ENCODE data around the gene INPP5A. TPM values are rescaled to one million over a fixed set of nuclear protein-coding genes. Genes with fewer than 3 reads are reported as not detected.

Gene INPP5A
- total and polyA plus RNA-seq, 9 of the 15 experiments (the other 6 are each of a cell fraction or from before 2014, with no cell fraction given), result 0.66 to 11.6 (median 7.7) TPM

DNA sequence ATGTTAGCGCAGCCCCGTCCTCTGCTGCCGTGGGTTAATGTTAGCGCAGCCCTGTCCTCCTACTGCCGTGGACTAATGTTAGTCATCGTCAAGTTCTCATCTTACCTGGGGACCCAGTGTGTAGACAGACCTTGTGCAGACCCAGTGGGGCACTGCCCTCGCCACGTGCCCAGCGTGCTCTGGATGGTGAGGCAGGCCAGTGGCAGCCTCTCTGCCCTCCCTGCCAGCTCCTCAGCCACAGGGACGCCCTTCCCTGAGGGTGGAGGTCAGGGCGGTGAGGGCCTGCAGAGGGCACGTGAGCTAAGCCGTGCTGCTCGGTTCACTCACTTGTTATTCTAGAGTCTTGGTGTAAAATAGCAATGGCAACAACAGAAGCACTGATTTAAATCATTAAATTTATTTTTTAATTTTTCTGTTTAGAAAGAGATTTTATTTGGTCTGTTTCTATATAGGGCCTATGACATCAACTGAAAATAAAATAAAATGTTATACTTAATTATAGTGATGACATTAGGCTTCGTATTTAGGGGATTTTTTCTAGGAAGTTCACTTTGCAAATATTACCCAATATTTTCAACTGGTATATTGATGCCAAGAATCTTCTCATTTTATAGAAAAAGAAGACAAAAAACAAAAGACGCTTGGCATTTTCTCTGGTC is 199.9 kb downstream of the INPP5A start:
- 62% methylated on average over 16 of the region's 16 CpGs for WGBS (ENCODE audit: insufficient coverage, low coverage, missing lambda C conversion rate)
- BruUV-seq (replicated peaks), result no TSS peak
- in situ Hi-C loops (cut with MboI), result no loop called here

DNA sequence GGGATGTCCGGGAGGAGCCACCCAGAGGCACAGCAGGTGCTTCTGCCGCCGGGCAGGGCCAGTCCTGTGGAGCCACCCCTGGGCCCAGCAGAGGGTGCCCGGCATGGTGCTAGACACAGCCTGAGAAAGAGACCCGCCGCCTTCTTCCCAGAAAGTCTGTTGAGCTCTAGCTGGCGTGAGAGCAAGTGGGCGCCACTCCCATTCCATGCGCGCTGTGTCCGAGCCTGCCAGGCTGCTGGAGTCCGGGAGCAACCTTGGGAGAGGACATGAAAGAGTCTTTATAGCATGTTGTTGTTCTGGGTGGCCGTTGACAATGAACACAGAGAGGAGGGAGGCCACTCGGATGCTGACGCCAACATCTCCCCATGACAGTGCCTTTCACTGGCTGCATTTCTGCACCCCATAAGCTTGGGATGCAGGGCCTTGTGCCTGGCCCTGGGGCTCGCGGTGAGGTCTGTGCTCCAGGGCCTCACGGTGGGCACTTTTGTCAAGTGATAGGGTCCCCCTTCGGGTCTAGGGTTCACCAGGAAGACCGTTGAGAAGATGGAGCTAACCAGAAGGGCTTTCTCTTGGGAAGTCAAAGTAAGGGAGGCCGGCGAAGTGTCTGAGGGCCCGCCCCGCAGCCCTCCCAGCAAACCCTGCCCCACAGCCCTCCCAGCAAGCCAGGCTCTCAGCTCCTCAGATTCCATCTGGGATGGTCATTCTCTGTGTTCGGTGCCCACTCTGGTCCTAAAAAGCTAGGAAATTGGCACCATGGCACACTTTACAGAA is 201.1 kb downstream of the INPP5A start:
- in situ Hi-C loops (cut with MboI) (no loop called here), intact Hi-C loops (cut with micrococcal nuclease) (no loop called here)
- no peak overlapping the region for H3K27ac ChIP-seq (ENCODE audit: extremely low read depth, low read depth, low read length)
- no peak overlapping the region for H2AFZ ChIP-seq (ENCODE audit: low read depth, low read length)
- WGBS (ENCODE audit: insufficient coverage, low coverage, missing lambda C conversion rate), result 45% methylated on average over 12 of the region's 25 CpGs
- ATAC-seq (no peak), DNase-seq (ENCODE audit: extremely low read depth in 1 of 4, low spot score in 3 of 4) (no peak), FAIRE-seq (no peak)
- CTCF ChIA-PET (ENCODE audit: low intra/inter-chr PET ratio), result no interaction called here
- POLR2A ChIA-PET, result no interaction called here
- H3K36me3 ChIP-seq (ENCODE audit: control insufficient read depth, insufficient read depth, low read length), result no peaks in the 10 kb centered on the region
- H3K4me2 ChIP-seq (ENCODE audit: insufficient read depth, low read length), result no peak overlapping the region
- H3K27me3 ChIP-seq (ENCODE audit: control insufficient read depth in 2 of 2, insufficient read depth in 2 of 2, low read length in 2 of 2), result no peaks in the 10 kb centered on the region
- H3K79me2 ChIP-seq (ENCODE audit: control insufficient read depth, insufficient read depth, low read length), result no peaks in the 10 kb centered on the region
- H3K4me3 ChIP-seq, result no peak overlapping the region
- no TSS peak for BruUV-seq (replicated peaks)
- H3K9ac ChIP-seq (ENCODE audit: insufficient read depth in 1 of 2, low read depth in 2 of 2, low read length in 2 of 2), result no peak overlapping the region
- H3K4me1 ChIP-seq (replicated peaks in 1 of 2; ENCODE audit: control insufficient read depth in 2 of 2, insufficient read depth in 2 of 2, low read length in 2 of 2), result no peaks in the 10 kb centered on the region; a peak in 1 of 5 replicates
- H3K9me3 ChIP-seq (replicated peaks; ENCODE audit: control insufficient read depth, insufficient read depth, low read depth, low read length), result no peaks in the 10 kb centered on the region
- no peaks in the 10 kb centered on the region for H3K9me1 ChIP-seq (ENCODE audit: control insufficient read depth, insufficient read depth, low read length)
- no peaks in the 10 kb centered on the region for H4K20me1 ChIP-seq (replicated peaks; ENCODE audit: control insufficient read depth, insufficient read depth, low read length)
- TF ChIP-seq ASH1L (IDR thresholded peaks at IDR 0.05; ENCODE audit: borderline replicate concordance, low read depth, partially characterized antibody) (no peak), FOS (IDR thresholded peaks at IDR 0.05; ENCODE audit: extremely low read depth, insufficient read length) (no peak), KAT8 (IDR thresholded peaks at IDR 0.05; ENCODE audit: low read depth) (no peak), ZNF347 (CRISPR knock-in tag; IDR thresholded peaks at IDR 0.05; ENCODE audit: low read depth) (no peak), ZFPM2 (CRISPR knock-in tag; IDR thresholded peaks at IDR 0.05) (no peak), SETDB1 (IDR thresholded peaks at IDR 0.05; ENCODE audit: low read length) (no peak)
- TF ChIP-seq, protein P1, sequence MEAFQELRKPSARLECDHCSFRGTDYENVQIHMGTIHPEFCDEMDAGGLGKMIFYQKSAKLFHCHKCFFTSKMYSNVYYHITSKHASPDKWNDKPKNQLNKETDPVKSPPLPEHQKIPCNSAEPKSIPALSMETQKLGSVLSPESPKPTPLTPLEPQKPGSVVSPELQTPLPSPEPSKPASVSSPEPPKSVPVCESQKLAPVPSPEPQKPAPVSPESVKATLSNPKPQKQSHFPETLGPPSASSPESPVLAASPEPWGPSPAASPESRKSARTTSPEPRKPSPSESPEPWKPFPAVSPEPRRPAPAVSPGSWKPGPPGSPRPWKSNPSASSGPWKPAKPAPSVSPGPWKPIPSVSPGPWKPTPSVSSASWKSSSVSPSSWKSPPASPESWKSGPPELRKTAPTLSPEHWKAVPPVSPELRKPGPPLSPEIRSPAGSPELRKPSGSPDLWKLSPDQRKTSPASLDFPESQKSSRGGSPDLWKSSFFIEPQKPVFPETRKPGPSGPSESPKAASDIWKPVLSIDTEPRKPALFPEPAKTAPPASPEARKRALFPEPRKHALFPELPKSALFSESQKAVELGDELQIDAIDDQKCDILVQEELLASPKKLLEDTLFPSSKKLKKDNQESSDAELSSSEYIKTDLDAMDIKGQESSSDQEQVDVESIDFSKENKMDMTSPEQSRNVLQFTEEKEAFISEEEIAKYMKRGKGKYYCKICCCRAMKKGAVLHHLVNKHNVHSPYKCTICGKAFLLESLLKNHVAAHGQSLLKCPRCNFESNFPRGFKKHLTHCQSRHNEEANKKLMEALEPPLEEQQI (IDR thresholded peaks at IDR 0.05), result no peak
- TF ChIP-seq, protein P2, sequence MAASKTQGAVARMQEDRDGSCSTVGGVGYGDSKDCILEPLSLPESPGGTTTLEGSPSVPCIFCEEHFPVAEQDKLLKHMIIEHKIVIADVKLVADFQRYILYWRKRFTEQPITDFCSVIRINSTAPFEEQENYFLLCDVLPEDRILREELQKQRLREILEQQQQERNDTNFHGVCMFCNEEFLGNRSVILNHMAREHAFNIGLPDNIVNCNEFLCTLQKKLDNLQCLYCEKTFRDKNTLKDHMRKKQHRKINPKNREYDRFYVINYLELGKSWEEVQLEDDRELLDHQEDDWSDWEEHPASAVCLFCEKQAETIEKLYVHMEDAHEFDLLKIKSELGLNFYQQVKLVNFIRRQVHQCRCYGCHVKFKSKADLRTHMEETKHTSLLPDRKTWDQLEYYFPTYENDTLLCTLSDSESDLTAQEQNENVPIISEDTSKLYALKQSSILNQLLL (CRISPR knock-in tag; IDR thresholded peaks at IDR 0.05; ENCODE audit: borderline replicate concordance), result no peak

More for the DNA sequence above, 199.9 kb downstream of the INPP5A start:
- H3K27ac ChIP-seq (ENCODE audit: extremely low read depth, low read depth, low read length), result no peak overlapping the region
- TF ChIP-seq DDX20 (tag; IDR thresholded peaks at IDR 0.05; ENCODE audit: low read depth) (no peak), ETV1 (tag; conservative IDR thresholded peaks at IDR 0.05; ENCODE audit: low read depth) (no peak), ATF7 (IDR thresholded peaks at IDR 0.05) (no peak), ZNF408 (CRISPR knock-in tag; IDR thresholded peaks at IDR 0.05; ENCODE audit: low read depth) (no peak), TFAM (CRISPR knock-in tag; conservative IDR thresholded peaks at IDR 0.05) (no peak), LCOR (CRISPR knock-in tag; IDR thresholded peaks at IDR 0.05) (no peak), RCOR1 (IDR thresholded peaks at IDR 0.05; ENCODE audit: borderline replicate concordance in 1 of 2, low read depth in 2 of 2, low read length in 2 of 2) (no peak), KLF10 (CRISPR knock-in tag; IDR thresholded peaks at IDR 0.05) (no peak), LEF1 (IDR thresholded peaks at IDR 0.05) (no peak)
- intact Hi-C loops (cut with micrococcal nuclease), result no loop called here
- no peaks in the 10 kb centered on the region for H3K9me3 ChIP-seq (replicated peaks; ENCODE audit: control insufficient read depth, insufficient read depth, low read depth, low read length)
- POLR2A ChIA-PET, result no interaction called here
- H3K4me2 ChIP-seq (ENCODE audit: insufficient read depth, low read length), result no peak overlapping the region
- CTCF ChIA-PET (ENCODE audit: low intra/inter-chr PET ratio), result no interaction called here
- FAIRE-seq (no peak), DNase-seq (ENCODE audit: extremely low read depth in 1 of 4, low spot score in 3 of 4) (no peak), ATAC-seq (no peak)
- H4K20me1 ChIP-seq (replicated peaks; ENCODE audit: control insufficient read depth, insufficient read depth, low read length), result no peaks in the 10 kb centered on the region
- no peaks in the 10 kb centered on the region for H3K36me3 ChIP-seq (ENCODE audit: control insufficient read depth, insufficient read depth, low read length)
- no peaks in the 10 kb centered on the region for H3K27me3 ChIP-seq (ENCODE audit: control insufficient read depth in 2 of 2, insufficient read depth in 2 of 2, low read length in 2 of 2)
- no peak overlapping the region for H2AFZ ChIP-seq (ENCODE audit: low read depth, low read length)
- no peak overlapping the region for H3K9ac ChIP-seq (ENCODE audit: insufficient read depth in 1 of 2, low read depth in 2 of 2, low read length in 2 of 2)
- no peaks in the 10 kb centered on the region for H3K9me1 ChIP-seq (ENCODE audit: control insufficient read depth, insufficient read depth, low read length)
- no peaks in the 10 kb centered on the region; a peak in 1 of 5 replicates for H3K4me1 ChIP-seq (replicated peaks in 1 of 2; ENCODE audit: control insufficient read depth in 2 of 2, insufficient read depth in 2 of 2, low read length in 2 of 2)
- H3K79me2 ChIP-seq (ENCODE audit: control insufficient read depth, insufficient read depth, low read length), result no peaks in the 10 kb centered on the region
- H3K4me3 ChIP-seq, result no peak overlapping the region

Data from K562 (cell line).